Mesenchymal stem cell (in vitro differentiated cells and primary cell): ENCODE results near the gene IL1RAPL1.

Source experiments
- DNase-seq: peaks from one replicate; pipeline ENCODE4 v3.0.0-alpha.2; 2013
- H2AFZ ChIP-seq: one replicate; pipeline ENCODE4 v1.6.1; 2013; ENCODE audit warnings: low read depth, mild to moderate bottlenecking, control low read depth, inconsistent platforms, low read length, moderate library complexity
- H2AK5ac ChIP-seq: 2 replicates; pipeline ENCODE4 v1.6.1; 2013; ENCODE audit warnings: low read length, moderate library complexity, mild to moderate bottlenecking, inconsistent platforms; ENCODE audit not compliant: severe bottlenecking
- H2BK120ac ChIP-seq: one replicate; pipeline ENCODE4 v1.6.1; 2013; ENCODE audit warnings: low read depth, mild to moderate bottlenecking, inconsistent platforms, low read length, moderate library complexity
- H2BK12ac ChIP-seq, 2 experiments: one replicate each; pipeline ENCODE4 v1.6.1; 2013; ENCODE audit warnings: inconsistent platforms in 2 of 2, low read length in 2 of 2, mild to moderate bottlenecking in 2 of 2, moderate library complexity in 2 of 2, control low read depth in 1 of 2
- H2BK15ac ChIP-seq: one replicate; pipeline ENCODE4 v1.6.1; 2013; ENCODE audit warnings: mild to moderate bottlenecking, low read depth, inconsistent platforms; ENCODE audit not compliant: poor library complexity, severe bottlenecking
- H2BK5ac ChIP-seq: 2 replicates; pipeline ENCODE4 v1.6.1; 2013; ENCODE audit warnings: low read depth, mild to moderate bottlenecking, low read length, control low read depth, inconsistent platforms; ENCODE audit not compliant: poor library complexity, severe bottlenecking
- H3K14ac ChIP-seq, 2 experiments: one replicate each; pipeline ENCODE4 v1.6.1; 2013; ENCODE audit warnings: inconsistent platforms in 2 of 2, low read length in 2 of 2, control low read depth in 1 of 2, mild to moderate bottlenecking in 1 of 2, moderate library complexity in 1 of 2
- H3K18ac ChIP-seq, 2 experiments: one replicate each; pipeline ENCODE4 v1.6.1; 2013; ENCODE audit warnings: inconsistent platforms in 2 of 2, low read length in 2 of 2, control low read depth in 1 of 2, low read depth in 1 of 2, mild to moderate bottlenecking in 1 of 2
- H3K23ac ChIP-seq, 2 experiments: one replicate each; pipeline ENCODE4 v1.6.1; 2013; ENCODE audit warnings: inconsistent platforms in 2 of 2, low read length in 2 of 2, mild to moderate bottlenecking in 2 of 2, moderate library complexity in 2 of 2, control low read depth in 1 of 2
- H3K27ac ChIP-seq: 2 replicates; pipeline ENCODE4 v1.5.1; 2013; ENCODE audit warnings: mild to moderate bottlenecking, moderate library complexity, low read length, control low read depth, inconsistent platforms; ENCODE audit not compliant: poor library complexity, severe bottlenecking
- H3K27me3 ChIP-seq, 2 experiments: 2 replicates each; pipeline versions ENCODE4 v1.6.1 to v1.7.0; 2013; ENCODE audit warnings: low read length in 2 of 2, mild to moderate bottlenecking in 2 of 2, moderate library complexity in 2 of 2, control low read depth in 1 of 2, inconsistent platforms in 1 of 2; ENCODE audit not compliant: control insufficient read depth in 1 of 2, insufficient read depth in 1 of 2
- H3K36me3 ChIP-seq, 2 experiments: 2 replicates each; pipeline versions ENCODE4 v1.6.1 to v1.7.0; 2013; ENCODE audit warnings: low read length in 2 of 2, control low read depth in 1 of 2, inconsistent platforms in 1 of 2, low read depth in 1 of 2, mild to moderate bottlenecking in 1 of 2; ENCODE audit not compliant: insufficient read depth in 2 of 2, control insufficient read depth in 1 of 2
- H3K4ac ChIP-seq, 2 experiments: one replicate each; pipeline ENCODE4 v1.6.1; 2013; ENCODE audit warnings: inconsistent platforms in 2 of 2, low read length in 2 of 2, mild to moderate bottlenecking in 2 of 2, moderate library complexity in 2 of 2, control low read depth in 1 of 2, low read depth in 1 of 2
- H3K4me1 ChIP-seq: 2 replicates; pipeline ENCODE4 v1.6.1; 2013; ENCODE audit warnings: low read depth, low read length, control low read depth; ENCODE audit not compliant: control insufficient read depth, insufficient read depth
- H3K4me2 ChIP-seq: 2 replicates; pipeline ENCODE4 v1.6.1; 2013; ENCODE audit warnings: low read length, mild to moderate bottlenecking, inconsistent platforms; ENCODE audit not compliant: poor library complexity, severe bottlenecking
- H3K4me3 ChIP-seq, 2 experiments: 2 replicates each; pipeline versions ENCODE4 v1.5.1 to v1.7.0; 2013; ENCODE audit warnings: low read length in 2 of 2, mild to moderate bottlenecking in 2 of 2, control low read depth in 1 of 2, low read depth in 1 of 2; ENCODE audit not compliant: insufficient read depth in 1 of 2
- H3K79me1 ChIP-seq: replicated peaks from 2 replicates; pipeline ENCODE4 v1.6.1; 2013; ENCODE audit warnings: mild to moderate bottlenecking, control low read depth, low read length, inconsistent platforms; ENCODE audit not compliant: poor library complexity, severe bottlenecking
- H3K9ac ChIP-seq: 2 replicates; pipeline ENCODE4 v1.7.0; 2013; ENCODE audit warnings: mild to moderate bottlenecking, low read length, moderate library complexity
- H3K9me3 ChIP-seq: 2 replicates; pipeline ENCODE4 v1.7.0; 2013; ENCODE audit warnings: mild to moderate bottlenecking, low read length; ENCODE audit not compliant: control insufficient read depth
- H4K8ac ChIP-seq: one replicate; pipeline ENCODE4 v1.6.1; 2013; ENCODE audit warnings: inconsistent platforms, mild to moderate bottlenecking, low read length, moderate library complexity
- H4K91ac ChIP-seq: one replicate; pipeline ENCODE4 v1.6.1; 2013; ENCODE audit warnings: mild to moderate bottlenecking, low read length, inconsistent platforms
- WGBS: methylation state at CpG from one replicate; pipeline ENCODE4 v1.1.7; 2013; ENCODE audit warnings: mixed read lengths; 5-methylcytosine and 5-hydroxymethylcytosine counted together

IL1RAPL1 gene

DNA sequence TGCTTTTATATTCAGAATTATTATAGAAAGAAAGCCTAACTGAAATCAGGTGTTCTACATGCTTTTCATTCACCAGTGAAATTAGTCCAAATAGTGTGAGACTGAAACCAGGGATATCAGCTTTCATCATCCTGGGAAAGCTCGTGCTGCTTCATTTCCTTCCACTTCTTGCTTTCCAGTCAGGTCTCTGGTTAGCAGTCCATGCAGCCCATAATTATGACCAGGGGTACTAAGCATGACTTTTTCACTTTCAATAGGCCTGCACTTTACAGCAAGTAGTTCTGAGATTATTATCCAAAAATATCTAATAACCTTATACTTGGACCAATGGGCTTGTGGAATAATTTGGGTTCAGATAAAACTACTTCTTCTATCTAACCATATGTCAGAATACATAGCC lies 954.9 kb downstream of the IL1RAPL1 start:
- Histone ChIP-seq H3K79me1 (no peaks in the 10 kb centered on the region), H3K27ac (no peak overlapping the region), H3K4me1 (no peaks in the 10 kb centered on the region), H3K27me3 (no peaks in the 10 kb centered on the region), H3K23ac (no peak overlapping the region), H2BK120ac (no peak overlapping the region), H2BK5ac (no peak overlapping the region), H2BK15ac (no peak overlapping the region), H4K8ac (no peak overlapping the region), H2BK12ac (no peak overlapping the region), H3K36me3 (no peaks in the 10 kb centered on the region), H3K9ac (no peak overlapping the region), H3K18ac (no peak overlapping the region), H3K14ac (no peak overlapping the region), H3K4me2 (no peak overlapping the region), H4K91ac (no peak overlapping the region), H3K9me3 (no peaks in the 10 kb centered on the region), H3K4me3 (no peak overlapping the region), H2AFZ (no peak overlapping the region), H3K4ac (no peak overlapping the region), H2AK5ac (no peak overlapping the region)
- 20% methylated on average over 1 of the region's 1 CpG for WGBS
- DNase-seq = no peak

- DNase-seq = peak; percentile 17
- H2BK5ac ChIP-seq = no peak overlapping the region
- no peak overlapping the region for H3K23ac ChIP-seq
- no peak overlapping the region for H2AFZ ChIP-seq
- H3K4me1 ChIP-seq = no peaks in the 10 kb centered on the region
- no peak overlapping the region for H4K8ac ChIP-seq
- H3K4me3 ChIP-seq = no peak overlapping the region
- H2BK12ac ChIP-seq = no peak overlapping the region
- H3K18ac ChIP-seq = no peak overlapping the region
- H3K27me3 ChIP-seq = no peaks in the 10 kb centered on the region
- H2BK120ac ChIP-seq = no peak overlapping the region
- H3K79me1 ChIP-seq = no peaks in the 10 kb centered on the region
- no peak overlapping the region for H3K9ac ChIP-seq
- no peak overlapping the region for H3K14ac ChIP-seq
- H3K4me2 ChIP-seq = no peak overlapping the region
- WGBS = no CpG with 5 or more reads among the region's 2 CpGs
- H4K91ac ChIP-seq = no peak overlapping the region
- H2AK5ac ChIP-seq = no peak overlapping the region
- H3K27ac ChIP-seq = no peak overlapping the region
- H3K4ac ChIP-seq = no peak overlapping the region
- H3K9me3 ChIP-seq = no peaks in the 10 kb centered on the region
- no peaks in the 10 kb centered on the region for H3K36me3 ChIP-seq
- no peak overlapping the region for H2BK15ac ChIP-seq
Measured at GRCh38 chrX:29545878-29546277, 958.6 kb downstream of the IL1RAPL1 start.

DNA sequence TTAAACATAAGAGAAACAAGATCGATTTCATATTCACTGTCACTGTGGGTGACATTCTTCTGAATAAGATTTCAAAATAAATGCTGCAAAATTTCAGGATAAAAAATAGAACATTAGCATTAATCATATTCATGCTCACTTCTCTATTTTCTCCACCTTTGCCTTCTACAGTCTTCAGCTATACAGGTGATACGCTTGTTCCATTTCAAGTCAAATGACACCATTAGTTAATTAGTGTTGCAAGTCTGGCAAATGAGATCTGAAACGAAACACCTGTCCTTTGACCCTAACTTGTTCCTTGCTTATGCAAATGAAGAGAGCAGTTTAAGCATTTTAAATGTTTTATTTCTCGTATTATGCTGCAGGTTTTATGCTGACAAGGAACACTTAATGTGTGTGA lies 960.6 kb downstream of the IL1RAPL1 start:
- Histone ChIP-seq H3K9ac (no peak overlapping the region), H3K79me1 (no peaks in the 10 kb centered on the region), H3K4me2 (no peak overlapping the region), H3K18ac (no peak overlapping the region), H3K27ac (no peak overlapping the region), H2BK5ac (no peak overlapping the region), H4K8ac (no peak overlapping the region), H4K91ac (no peak overlapping the region), H3K23ac (no peak overlapping the region), H3K4ac (no peak overlapping the region), H2BK15ac (no peak overlapping the region), H2AFZ (no peak overlapping the region), H3K27me3 (no peaks in the 10 kb centered on the region), H3K4me1 (no peaks in the 10 kb centered on the region), H2AK5ac (no peak overlapping the region), H2BK12ac (no peak overlapping the region), H3K14ac (no peak overlapping the region), H2BK120ac (no peak overlapping the region), H3K9me3 (no peaks in the 10 kb centered on the region), H3K4me3 (no peak overlapping the region), H3K36me3 (no peaks in the 10 kb centered on the region)
- 96% methylated on average over 3 of the region's 4 CpGs for WGBS
- DNase-seq = no peak

GRCh38 chrX:29553542-29553941 lies 966.3 kb downstream of the IL1RAPL1 start:
- Histone ChIP-seq H3K9ac (no peak overlapping the region), H3K4me3 (no peak overlapping the region), H3K4ac (no peak overlapping the region), H3K14ac (no peak overlapping the region), H2BK120ac (no peak overlapping the region), H3K18ac (no peak overlapping the region), H2AK5ac (no peak overlapping the region), H3K79me1 (no peaks in the 10 kb centered on the region), H2BK15ac (no peak overlapping the region), H3K23ac (no peak overlapping the region), H3K4me2 (no peak overlapping the region), H2BK12ac (no peak overlapping the region), H2AFZ (no peak overlapping the region), H2BK5ac (no peak overlapping the region), H4K91ac (no peak overlapping the region), H3K9me3 (peaks cover 6% of the 10 kb centered on the region), H3K4me1 (no peaks in the 10 kb centered on the region), H3K27ac (no peak overlapping the region), H3K27me3 (no peaks in the 10 kb centered on the region), H3K36me3 (no peaks in the 10 kb centered on the region), H4K8ac (no peak overlapping the region)
- no peak for DNase-seq
- 100% methylated on average over 1 of the region's 1 CpG for WGBS
